HS-27A (cell line): ENCODE results near the gene WAPL.

Experiments used
- DNase-seq: peaks from one replicate; pipeline ENCODE4 v3.0.0-alpha.2; 2012; ENCODE audit warnings: low read depth, missing footprints

WAPL gene

DNA sequence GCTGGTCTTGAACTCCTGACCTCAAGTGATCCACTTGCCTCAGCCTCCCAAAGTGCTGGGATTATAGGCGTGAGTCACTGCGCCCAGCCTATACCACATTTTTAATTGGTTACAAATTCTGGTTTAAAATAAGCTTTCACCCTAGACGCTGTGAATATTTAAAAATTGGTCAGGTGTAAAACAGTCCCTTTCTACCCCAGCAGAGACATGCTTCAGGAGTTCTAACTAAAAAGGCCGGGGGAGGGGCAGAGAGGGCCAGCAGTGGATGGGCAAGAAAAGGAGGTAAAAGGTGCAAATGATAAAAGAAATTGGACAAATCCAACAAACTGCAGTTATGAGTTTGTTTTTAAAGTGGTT lies 70.0 kb downstream of the WAPL start:
- no peak for DNase-seq

DNA sequence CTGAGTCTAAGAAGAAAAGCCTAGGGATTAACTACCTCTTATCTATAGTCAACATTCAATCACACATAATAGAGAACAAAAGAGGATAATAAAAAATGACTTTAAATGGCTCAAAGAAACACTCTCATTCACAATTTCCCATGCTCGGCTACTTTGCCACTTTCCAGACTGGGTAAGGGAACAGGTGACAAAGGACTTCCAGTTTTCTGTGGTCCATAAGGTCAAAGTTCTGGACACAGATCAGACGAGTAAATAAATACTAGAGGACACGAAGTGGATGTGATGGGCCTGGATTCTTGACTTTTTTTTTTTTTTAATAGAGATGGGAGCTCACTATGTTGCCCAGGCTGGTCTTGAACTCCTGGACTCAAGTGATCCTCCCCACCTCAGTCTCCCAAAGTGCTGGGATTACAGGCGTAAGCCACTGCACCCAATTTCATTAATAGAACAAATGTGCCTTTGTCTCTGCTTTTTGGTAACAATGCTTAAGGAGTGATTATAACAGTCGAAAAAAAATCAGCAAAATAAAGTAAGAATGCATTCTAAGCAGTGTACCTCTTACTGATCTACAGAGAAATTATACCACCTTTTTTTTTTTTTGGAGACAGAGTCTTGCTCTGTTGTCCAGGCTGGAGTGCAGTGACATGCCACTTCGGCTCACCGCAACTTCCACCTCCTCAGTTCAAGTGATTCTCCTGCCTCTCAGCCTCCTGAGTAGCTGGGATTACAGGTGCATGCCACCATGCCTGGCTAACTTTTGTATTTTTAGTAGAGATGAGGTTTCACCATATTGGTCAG lies 70.6 kb downstream of the WAPL start:
- DNase-seq, result no peak

DNA sequence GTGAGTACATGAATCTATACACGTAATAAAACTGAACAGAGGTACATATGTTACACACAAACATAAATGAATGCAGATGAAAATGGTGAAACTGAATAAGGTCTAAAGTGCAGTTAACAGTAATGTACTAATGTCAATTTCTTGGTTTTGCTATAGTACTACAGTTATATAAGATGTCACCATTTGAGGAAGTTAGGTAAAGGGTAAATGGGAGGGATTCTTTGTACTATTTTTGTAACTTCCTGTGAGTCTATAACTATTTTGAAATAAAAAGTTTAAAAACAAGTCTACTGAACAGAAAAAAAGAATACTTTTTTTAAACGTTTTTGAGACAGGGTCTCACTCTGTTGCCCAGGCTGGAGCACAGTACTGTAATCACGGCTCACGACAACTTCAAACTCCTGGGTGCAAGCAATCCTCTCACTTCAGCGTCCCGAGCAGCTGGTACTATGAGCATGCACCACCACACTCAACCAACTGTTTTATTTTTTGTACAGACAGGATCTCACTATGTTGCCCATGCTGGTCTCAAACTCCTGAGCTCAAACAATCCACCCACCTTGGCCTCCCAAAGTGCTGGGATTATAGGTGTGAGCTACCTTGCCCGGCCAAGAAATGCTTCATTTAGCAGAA lies 71.5 kb downstream of the WAPL start:
- no peak for DNase-seq

DNA sequence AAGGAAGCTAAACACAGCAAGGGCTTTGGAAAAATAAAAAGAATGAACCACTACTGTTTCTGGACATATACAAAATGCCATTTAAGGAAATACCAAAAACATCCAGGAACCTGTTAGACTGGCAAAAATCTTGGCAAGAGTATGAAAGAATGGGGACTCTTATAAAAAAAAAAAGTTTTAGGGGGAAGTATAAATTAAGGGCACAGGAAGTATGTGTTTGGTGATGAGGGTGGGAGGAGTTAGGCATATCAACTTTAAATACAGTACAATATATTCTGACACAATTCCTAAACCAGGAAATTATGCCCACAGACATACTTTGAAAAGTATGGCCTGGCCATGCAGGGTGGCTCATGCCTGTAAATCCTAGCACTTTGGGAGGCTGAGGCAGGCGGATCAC lies 74.2 kb downstream of the WAPL start:
- DNase-seq, result no peak

DNA sequence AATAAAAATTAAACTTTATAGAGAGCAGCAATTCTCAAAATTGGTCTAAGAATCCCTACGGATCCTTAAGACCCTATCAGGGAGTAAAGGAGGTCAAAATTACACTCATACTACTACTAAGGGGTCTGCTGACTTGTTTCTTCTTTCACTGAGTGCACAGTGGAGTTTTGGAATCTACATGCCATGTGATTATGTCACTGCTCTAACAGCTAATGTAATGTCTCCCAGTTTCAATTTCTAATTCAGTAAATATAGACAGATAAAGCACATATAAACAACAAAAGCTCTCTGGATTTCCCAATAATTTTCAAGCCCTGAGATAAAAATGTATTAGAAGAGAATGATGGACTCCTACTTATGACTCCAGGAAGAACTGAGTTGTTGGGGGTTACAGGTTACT lies 74.6 kb downstream of the WAPL start:
- no peak for DNase-seq

DNA sequence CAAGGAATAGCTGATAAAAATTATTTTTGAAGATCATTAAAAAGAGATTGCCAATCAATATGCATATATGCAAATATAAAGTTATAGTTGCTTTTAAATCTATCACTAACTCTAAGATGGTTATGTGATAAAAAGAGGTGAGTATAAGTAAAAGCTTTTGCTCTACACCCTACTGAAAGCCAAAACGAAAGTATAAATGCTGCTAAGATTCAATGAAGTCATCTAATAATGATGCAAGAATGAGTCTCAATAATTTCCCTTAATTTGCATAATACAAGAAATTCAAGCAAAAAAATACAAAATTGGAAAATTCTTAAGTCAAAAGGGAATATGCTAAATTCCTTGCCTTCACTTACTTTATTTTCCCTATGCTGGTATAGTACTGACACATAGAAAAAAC lies 75.2 kb downstream of the WAPL start:
- DNase-seq, result no peak

DNA sequence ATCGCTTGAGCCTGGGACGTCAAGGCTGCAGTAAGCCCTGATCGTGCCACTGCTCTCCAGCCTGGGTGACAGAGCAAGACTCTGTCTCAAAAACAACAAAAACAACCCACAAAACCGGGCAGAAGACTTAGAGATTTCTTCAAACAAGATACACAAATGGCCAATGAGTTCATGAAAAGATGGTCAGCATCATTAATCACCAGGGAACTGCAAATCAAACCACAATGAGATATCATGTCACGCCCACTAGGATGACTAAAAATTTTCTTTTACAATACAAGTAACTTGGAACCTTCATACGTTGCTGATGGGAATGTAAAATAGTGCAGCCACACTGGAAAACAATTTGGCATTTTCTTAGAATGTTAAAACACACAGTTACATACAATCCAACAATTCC lies 77.7 kb downstream of the WAPL start:
- no peak for DNase-seq

DNA sequence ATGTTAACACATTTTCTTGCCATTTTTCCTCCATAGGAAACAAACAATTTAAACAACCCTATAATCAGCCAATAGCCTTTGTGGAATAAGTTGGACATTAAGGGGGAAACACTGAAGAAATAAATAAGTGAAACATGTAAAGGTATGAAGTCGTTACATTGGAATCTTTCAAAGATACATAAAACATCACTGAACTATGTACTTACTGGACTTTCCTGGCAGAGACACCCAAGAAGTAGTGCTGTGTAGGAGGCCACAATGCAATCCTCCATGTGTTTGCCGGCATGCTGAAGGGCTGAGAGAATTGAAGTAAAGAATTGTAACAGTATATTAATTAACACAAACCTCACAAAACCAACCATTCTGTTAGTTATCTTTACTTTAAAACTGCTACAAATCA lies 78.5 kb downstream of the WAPL start:
- DNase-seq, result no peak

DNA sequence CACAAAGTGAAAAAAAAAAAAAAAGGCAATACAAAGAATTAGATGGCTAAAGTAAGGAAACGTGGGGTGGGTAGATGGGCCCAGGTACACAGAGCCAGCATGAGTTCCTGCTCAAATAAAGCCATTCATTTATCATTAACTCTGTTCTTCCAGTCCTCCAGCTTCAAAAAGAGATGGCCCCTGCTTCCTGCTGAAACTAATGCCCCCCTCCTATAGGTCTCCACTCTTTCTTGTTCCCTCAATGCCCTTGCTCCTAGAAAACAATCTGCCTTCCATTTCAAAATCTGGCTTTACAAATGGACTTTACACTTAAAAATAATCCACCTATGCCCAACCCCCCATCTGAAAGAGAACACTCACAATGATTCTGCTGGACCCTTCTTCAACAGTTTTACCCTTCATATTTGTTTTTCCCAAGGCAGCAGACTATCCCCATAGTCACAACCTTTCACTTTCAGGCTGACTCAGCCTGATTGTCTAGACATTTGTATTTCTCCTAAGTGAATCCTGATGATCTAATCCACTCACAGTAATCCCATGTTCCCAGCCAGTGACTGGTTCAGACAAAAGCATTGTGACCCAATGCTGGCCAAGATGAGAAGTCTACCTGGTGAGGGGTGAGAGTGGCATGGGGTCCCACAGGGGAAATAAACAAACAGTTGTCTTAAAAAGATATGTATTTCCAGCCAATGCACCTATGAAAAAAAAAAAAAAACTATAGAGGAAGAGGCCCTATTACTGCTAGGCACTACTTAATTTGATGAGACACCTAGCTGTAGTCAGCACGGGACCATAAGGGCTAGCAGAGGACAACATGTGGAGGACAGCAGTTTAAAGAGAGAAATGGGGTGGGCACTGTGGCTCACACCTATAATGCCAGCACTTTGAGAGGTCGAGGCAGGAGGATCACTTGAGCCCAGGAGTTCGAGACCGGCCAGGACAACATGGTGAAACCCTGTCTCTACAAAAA lies 80.4 kb downstream of the WAPL start:
- no peak for DNase-seq

DNA sequence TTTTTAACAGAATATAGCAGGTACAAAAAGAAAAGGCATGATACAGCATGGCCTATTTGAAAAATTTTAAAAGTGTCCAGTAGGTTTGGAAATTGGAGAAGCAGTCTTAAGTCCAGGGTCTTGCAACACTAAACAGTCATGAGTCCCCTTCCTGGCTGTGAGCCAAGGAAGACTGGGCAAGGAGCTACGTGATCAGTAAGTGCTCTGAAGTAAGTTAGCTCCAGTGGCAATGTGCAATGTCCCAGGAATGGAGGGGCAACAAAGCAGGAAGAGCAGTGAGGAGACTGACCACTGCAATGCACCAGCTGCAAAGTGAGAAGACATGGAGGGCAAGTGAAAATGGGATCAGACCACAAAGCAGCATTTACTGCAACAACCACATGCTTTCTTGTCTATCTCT lies 82.0 kb downstream of the WAPL start:
- DNase-seq, result no peak

DNA sequence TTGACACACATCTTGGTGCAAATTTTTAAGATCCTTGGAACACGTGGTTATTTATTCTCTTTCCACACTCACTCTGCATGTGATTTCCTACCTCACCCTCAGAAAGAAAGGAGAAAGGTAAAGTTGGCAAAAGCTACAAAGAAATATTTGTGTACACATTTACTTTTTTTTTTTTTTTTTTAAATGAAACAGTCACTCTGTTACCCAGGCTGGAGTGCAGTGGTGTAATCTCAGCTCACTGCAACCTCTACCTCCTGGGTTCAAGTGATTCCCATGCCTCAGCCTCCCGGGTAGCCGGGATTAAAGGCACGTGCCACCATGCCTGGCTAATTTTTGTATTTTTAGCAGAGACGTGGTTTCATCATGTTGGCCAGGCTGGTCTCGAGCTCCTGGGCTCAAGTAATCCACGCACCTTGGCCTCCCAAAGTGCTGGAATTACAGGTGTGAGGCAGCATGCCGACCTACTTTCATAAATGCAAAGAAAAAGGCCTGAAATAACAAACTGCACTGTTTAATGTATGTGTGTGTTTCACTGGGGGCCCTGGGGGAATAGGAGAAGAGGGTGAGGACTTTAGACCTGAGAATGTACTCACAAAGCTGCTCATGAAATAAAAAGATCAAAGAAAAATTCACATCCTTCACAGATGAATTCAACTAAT lies 83.4 kb downstream of the WAPL start:
- DNase-seq, result no peak

DNA sequence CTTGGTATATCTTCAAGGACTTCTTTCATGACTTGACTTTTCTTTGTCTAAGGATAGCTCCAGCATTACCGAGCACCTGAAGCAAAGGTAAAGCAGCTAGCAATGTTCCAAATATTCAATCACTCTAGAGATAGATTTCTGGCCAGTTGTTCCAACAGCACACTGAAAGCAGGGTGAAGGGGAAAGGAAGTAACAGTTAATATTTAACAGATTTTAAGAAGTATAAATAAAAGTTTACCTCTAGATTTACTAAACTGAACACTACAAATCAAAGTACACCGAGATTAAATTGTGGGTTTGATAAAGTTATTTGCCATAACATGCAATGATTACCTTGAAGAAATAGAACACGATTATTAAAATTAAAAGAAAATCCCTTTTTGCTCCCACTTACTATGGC lies 84.1 kb downstream of the WAPL start:
- DNase-seq, result no peak

DNA sequence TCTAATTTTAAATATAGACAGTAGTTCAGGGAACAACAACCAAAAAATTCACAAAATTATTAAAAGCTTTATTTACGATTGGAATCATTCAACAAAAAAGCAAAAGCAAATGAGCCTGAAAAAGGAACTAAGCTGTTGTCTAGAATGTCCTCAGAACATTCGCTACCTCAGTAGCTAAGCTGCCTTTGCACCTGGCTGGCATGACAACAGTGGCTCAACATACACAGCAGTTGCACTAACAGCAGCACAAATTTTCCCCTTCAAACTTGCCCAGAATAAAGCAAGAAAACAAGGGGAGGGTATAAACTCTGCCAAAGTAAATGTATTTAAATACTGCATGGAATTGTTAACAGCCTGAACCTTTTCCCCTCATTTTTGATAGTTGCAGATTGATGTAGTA lies 84.6 kb downstream of the WAPL start:
- no peak for DNase-seq

DNA sequence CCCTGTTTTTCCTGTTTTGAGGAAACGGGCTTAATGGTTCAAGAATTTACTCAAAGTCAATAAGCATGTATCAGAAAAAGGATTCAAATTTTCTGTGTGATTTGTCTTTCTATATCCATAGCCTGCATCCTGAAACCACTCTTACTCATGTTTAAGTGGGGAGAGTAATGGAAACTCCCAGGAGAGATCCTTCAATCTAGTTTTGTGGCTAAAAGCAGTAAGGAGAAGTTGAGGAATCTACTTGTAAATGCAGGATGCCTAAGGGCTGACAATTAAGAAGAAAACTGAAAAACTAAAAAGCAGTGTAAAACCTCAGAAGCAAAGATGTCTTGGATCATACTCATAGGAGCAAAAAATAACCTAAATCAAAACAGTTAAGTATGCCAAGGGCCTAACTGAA lies 86.9 kb downstream of the WAPL start:
- no peak for DNase-seq

DNA sequence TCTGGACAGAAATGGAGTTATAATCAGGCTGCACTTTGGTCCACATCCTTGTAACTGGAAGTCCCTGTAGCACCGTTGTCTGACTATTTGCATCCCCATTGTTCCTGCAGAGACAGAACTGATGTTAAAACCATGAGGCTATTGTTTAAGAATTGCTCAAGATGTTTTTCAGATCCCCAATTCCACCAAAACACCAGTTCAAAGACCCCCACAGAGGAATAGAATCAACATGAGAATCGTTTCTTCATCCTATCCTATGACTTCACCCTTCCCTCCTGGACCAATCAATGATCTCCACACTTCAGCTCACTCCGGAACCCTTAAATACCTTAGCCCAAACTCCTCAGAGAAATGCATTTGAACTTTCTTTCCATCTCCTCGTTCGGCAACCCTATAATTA lies 97.9 kb downstream of the WAPL start:
- DNase-seq, result no peak

DNA sequence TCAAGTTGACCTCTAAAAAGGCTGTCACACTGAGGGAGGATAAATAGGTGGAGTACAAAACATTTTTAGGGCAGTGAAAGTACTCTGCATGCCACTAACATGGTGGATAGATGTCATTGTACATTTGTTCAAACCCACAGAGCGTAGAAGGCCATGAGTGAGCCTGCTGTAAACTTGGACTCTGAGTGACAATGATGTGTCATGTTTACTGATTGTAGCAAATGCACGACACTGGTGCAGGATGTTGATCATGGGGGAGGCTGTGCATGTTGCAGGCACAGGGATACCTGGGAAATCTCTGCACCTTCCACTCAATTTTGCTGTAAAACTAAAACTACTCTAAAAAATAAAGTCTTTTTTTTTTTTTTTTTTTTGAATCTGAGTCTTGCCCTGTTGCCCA lies 102.5 kb downstream of the WAPL start:
- DNase-seq, result no peak

DNA sequence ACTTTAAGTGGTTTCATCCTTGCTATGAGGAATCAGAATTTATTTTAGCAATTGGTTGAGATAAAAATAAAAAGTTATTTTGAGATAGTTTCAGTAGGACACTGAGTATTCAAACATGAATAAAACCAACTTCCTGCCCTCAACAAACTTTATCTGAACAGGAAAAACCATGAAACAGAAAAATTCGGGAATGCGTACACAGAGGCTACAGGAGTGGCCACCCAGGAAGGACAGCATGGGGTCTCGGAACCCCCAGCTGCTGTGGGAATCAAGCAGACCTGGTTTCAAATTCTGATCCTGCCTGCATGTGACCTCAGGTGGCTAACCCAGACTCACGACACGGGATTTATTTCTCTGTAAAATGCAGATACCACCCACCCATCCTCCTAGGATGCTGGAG lies 106.0 kb downstream of the WAPL start:
- no peak for DNase-seq

DNA sequence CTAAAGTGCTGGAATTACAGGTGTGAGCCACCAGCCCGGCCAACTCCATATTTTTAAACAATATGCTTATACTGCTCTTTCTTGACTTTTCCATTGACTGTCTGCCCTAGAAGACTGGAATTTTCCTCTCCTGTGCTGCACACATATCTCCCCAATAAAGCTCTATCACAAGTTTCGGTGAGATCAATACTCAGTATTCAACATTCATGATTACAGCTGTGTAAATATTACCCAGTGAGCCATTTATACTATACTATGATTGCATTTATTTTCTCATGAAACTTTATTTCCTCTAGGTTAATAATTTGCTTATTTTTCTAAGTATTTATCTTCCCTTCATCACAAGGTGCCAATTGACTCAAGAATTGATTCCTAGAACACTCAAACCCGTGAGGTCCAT lies 106.5 kb downstream of the WAPL start:
- no peak for DNase-seq

DNA sequence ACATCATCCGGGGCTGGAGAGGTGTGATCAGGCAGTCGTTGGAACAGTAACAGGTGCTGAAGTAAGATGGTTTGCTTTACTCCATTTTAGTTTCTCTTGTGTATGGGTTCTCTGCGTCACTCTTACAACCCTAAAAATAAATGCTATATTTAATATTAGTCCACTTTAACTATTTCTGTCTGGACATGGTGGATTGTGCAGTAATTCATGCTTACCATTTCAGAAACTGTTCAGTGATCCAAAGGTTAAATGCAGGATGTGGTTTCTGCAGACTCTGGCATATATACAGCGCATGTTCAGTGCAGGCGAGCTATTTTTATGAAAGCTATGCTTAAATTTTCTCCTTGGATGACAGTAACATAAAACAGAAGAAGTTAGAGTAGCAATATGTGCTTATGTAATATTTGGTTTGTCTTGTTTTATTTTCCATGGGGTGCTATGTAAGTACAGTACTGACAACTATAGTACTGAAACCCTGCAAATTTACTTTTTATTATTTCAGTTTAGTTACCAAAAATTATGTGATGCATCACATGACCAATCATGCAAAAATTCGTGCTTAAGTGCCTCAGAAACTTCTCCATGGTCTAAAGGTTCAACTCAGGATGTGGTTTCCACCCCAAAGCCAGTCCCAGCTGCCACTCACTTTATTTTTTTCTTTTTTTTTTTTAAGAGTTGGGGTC lies 108.4 kb downstream of the WAPL start:
- no peak for DNase-seq

DNA sequence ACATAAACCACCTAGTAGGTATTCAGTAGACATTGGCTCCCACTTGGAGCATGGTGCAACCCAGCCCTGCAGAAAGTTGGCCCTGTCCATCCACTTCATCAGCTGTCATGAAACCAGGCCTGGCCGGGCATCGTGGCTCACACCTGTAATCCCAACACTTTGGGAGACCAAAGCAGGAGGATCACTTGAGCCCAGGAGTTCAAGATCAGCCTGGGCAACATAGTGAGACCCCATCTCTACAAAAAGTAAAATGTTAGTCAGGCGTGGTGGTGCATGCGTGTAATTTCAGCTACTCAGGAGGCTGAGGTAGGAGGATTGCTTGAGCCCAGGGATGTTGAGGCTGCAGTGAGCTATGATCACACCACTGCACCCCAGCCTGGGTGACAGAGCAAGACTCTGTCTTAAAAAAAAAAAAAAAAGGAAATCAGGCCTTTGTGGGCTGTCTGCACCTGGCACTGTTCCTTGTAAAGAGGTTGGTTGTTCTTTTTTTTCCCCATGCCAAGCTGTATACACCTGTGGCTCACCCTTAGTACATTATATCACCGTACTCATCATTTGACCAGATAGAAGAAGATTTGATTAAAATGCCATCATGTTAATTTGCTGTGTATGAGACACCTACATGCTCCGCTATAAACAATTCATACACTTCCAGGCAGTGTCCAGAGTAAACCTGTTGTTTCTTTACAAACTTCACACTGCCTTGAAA lies 109.6 kb downstream of the WAPL start:
- DNase-seq, result no peak

DNA sequence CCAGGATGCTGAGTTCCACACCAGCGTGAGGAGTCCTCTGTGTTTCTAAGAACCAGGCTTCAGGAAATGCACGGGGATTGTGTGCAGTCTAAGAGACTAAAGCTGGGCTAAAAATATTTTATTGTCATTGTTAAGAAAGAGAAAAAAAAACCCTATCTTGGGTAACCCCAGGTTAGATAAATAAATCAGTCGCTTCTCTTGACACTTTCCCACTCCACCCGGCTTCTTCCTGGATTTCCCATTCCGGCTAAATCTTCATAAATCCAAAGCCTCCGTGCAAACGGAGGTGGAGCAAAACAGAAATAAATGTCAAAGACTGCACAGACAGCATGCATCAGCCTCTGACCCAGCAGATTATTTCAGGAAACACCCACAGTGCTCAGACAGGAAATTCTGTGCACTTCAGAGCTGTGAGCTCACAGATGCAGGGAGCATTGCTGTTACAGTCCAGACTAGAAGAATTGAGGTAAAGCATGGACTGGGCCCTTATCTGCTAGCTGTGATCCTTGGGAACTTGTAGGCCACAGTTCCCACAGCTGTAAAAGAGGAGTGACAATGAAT lies 110.2 kb downstream of the WAPL start:
- DNase-seq, result no peak
